ENCODE measurements around the gene CALM1.

GRCh38 chr14:90453401-90453951, 56.6 kb downstream of the CALM1 start:
- TF ChIP-seq CTCF (IDR thresholded peaks at IDR 0.05) (no peak), POLR2A (IDR thresholded peaks at IDR 0.05) (no peak)
